ENCODE results near the gene GADD45A.
A peak's percentile ranks its signal among the peaks of the same experiment; 100 is the strongest.

The GADD45A gene

GRCh38 chr1:67672260-67672803, 12.7 kb upstream of the GADD45A start:
- no peak for DNase-seq

DNA sequence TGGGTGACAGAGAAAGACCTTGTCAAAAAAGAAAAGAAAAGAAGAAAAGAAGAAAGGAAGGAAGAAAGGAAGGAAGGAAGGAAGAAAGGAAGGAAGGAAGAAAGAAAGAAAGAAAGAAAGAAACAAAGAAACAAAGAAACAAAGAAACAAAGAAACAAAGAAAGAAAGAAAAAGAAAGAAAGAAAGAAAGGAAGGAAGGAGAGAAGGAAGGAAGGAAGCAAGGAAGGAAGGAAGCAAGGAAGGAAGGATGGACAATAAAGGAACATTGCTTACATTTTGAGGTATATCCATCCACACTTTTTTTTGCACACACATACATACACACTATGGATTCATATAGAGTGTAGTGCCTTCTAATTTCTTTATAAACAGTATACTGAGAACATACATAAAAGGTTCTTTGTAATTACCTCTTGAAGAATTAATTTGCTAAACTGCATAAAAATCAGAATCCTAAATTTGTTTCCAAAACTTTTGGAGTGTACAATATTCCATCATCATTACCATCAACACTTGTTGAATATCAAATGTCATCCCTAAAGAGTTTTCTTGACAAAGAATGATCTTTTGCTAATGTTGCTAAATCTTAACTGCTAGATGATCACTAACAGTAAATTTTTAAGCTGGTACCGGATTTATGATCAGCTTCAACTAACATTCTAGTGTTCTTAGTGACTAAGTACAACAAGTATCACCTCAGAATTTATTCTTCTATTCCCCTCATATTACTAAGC, 11.4 kb upstream of the GADD45A start:
- no peak for DNase-seq

- peak; percentile 44 for DNase-seq
Measured at GRCh38 chr1:67674260-67675011, 10.6 kb upstream of the GADD45A start.

GRCh38 chr1:67675800-67676199, 9.2 kb upstream of the GADD45A start:
- DNase-seq: no peak

DNA sequence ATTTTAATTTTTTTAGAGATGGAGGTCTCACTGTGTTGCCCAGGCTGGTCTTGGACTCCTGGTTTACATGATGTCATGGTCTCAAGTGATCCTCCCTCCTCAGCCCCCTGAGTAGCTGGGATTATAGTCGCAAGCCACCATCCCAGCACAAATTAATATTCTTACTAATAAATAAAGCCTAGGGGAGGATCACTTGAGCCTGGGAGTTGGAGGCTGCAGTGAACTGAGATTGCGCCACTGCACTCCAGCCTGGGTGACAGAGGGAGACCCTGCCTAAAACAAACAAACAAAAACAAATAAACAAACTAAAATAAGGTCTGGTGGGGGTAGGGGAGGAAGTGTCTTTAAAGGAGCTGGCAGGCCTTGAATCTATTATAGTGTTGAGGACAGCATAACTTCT, 8.7 kb upstream of the GADD45A start:
- DNase-seq: no peak

- no peak for DNase-seq
Measured at GRCh38 chr1:67676946-67677345, 8.1 kb upstream of the GADD45A start.

GRCh38 chr1:67677408-67677807, 7.6 kb upstream of the GADD45A start:
- DNase-seq: no peak

DNA sequence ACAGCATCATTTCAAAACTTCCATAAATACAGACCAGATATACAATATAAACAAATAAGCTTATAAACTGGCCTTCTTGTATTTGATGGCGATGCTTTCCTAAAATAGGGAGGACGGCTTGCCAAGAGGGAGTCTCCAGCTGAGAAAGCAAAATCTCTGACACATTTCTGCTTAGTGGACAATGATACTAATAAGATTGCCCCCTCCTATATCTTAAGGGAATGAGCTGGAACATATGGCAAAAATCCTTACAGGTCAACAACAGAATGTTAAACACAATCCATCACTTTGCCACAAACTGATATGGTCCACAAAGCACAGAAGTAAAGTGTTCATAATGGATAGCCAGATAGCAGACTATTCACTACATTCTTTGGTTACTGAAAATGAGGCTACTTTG, 7.1 kb upstream of the GADD45A start:
- DNase-seq: no peak

DNA sequence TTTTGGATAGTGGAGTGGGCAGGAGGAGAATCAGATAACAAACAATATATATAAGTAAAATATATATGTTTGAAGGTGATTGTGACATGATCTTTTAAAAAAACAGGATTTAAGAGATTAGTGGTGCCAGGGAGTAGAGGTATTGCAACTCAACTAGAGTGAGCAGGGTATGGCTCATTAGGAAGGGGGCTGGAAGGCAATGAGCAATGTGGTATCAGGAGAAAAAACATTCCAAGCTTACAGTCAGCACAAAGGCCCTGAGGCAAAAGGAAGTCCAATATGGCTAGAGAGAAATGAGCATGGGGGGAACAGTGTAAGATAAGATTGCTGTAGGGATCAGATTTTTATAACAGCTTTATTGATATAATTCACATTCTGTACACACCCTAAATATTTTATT, 5.3 kb upstream of the GADD45A start:
- DNase-seq: no peak

- DNase-seq: no peak
Measured at GRCh38 chr1:67680486-67680885, 4.5 kb upstream of the GADD45A start.

- no peak for DNase-seq
Measured at GRCh38 chr1:67682659-67683197, 2.3 kb upstream of the GADD45A start.

GRCh38 chr1:67683316-67683715, 1.7 kb upstream of the GADD45A start:
- no peak for DNase-seq

DNA sequence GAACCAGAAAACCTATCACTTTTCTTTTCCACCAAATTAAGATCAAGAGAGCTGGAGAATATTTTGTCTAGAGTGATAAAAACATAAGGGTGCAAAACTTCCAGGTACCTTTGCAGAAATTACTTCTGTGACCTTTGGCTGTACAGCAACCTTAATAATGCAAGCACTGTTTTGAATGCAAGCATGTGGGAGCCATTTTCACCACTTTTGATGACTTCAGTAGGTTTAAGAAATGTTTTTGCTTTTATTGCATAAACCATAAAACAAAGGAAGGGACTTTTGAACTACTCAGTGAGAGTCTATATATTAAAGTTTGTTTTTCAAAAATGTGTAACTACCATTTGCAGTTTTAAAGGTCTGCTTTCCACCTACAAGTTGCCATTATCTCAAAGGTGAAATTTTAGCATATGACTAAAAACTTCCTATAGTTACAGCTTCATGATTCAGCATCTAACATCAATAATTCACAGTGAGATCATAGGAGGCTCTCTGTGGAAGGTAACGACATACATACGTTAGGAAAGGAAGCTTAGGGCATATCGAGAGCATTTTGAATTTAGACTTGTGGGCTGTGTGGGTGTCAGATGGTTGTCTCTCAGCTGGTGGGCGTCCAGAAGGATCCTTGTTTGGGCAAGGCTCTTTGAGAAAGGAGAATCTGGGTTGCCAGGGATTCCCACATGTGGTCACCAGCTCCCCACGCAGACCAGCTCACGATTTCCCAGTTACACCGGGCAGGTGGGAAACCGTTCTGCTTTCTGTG, 1.1 kb upstream of the GADD45A start:
- DNase-seq: no peak

DNA sequence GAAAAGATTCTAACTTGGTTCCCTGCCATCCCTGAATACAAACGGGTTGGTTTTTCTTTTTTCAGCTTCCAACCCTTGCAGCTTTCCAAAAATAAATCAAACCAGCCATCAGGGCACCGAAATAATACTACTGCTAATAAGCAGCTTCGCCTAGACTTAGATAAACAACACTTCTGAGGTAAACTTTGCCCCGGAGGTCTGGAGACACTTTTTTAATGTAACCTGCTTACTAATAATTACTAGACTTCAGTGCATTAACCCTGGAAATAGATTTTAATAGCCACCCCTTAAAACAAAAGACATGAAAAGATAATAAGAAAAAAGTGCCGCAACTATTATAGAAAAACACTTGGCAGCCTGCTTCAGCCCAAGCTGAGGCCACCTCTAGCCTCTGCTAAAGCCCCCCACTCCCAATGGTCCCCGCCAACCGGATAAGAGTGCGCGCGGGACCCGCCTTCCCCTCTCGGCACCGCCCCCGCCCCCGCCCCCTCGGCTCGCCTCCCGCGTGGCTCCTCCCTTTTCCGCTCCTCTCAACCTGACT, 405 bp upstream of the GADD45A start:
- no peak for DNase-seq

GRCh38 chr1:67685558-67686266, 711 bp downstream of the GADD45A start:
- DNase-seq: peak; percentile 48

DNA sequence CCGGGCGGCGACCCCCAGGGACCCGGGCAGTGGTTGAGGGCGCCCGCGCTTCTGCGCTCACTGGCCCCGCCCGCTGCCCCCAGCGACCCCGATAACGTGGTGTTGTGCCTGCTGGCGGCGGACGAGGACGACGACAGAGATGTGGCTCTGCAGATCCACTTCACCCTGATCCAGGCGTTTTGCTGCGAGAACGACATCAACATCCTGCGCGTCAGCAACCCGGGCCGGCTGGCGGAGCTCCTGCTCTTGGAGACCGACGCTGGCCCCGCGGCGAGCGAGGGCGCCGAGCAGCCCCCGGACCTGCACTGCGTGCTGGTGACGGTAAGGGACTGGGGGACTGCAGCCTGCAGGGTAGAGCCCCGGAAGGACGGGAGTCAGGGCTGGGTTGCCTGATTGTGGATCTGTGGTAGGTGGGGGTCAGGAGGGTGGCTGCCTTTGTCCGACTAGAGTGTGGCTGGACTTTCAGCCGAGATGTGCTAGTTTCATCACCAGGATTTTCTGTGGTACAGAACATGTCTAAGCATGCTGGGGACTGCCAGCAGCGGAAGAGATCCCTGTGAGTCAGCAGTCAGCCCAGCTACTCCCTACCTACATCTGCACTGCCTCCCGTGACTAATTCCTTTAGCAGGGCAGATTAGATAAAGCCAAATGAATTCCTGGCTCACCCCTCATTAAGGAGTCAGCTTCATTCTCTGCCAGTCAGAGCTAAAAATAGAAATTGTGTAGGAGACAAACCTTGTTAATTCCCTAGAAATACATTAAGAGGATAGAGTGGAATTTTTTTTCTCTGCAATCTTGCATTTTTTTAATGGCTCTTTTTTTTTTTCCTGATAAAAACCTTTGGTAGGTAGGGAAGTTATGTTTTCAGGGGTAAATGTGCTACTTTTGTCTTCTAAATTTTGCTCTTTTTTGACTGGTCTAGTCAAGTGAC, 1.5 kb downstream of the GADD45A start:
- peak; percentile 58 for DNase-seq

DNA sequence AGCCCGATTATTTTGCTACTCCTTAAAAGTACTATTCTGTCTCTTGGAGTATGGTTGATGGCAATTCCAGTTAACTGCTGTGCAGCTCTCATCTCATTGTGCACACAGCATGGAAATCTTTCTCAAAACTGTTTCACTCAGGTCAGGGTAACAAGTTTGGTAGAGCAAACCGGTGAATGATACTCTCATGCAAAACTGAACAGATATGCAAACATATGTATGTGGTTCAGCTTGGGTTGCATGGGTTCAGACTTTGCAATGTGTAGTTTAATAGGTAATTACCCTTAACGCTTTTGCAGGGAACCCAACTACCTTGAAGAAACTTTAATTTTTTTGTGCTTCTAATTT, 2.2 kb downstream of the GADD45A start:
- DNase-seq: no peak

DNA sequence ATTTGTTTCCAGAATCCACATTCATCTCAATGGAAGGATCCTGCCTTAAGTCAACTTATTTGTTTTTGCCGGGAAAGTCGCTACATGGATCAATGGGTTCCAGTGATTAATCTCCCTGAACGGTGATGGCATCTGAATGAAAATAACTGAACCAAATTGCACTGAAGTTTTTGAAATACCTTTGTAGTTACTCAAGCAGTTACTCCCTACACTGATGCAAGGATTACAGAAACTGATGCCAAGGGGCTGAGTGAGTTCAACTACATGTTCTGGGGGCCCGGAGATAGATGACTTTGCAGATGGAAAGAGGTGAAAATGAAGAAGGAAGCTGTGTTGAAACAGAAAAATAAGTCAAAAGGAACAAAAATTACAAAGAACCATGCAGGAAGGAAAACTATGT, 2.6 kb downstream of the GADD45A start:
- DNase-seq: no peak

GRCh38 chr1:67688526-67689219, 3.7 kb downstream of the GADD45A start:
- DNase-seq: no peak

DNA sequence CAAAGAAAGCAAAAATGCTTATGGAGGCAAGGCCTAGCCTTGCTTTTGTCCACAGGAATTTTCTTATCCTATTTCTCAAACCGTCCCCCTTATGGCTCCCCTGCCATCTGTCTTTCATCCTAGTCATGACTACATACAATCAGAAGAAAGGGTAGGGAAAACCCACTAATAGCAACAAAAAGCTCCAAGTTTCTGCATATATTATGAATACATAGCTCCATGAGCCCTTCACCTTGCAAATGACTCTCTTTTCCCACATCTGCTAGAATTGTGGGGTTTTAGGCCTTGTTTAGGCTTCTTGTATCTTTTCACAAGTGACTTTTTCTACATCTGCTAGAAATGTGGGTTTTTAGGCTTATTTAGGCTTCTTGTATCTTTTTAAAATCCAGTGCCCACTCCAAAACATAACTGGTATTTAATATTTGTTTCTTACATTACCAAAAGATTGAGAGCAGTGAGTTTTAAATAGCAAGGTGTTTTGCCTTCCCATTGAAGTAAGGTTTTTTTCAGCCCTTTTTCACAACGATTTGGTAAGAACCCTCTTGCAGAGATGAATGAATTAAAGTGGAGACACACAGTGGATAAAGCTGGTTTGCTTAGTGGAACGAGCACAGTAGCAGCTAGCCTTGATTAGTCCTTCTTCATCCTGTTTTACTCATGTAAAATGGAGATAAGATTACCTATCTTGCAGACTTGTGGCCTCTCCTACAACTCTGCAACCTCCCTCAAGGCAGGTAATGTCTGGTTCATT, 4.4 kb downstream of the GADD45A start:
- DNase-seq: no peak

Measured in CD4-positive, alpha-beta T cell treated with Interleukin-17A for 1 hour (primary cell).